ENCODE data around the gene EIF4G3. TPM values are rescaled to one million over a fixed set of nuclear protein-coding genes. Genes with fewer than 3 reads are reported as not detected.

Gene EIF4G3
- polyA plus RNA-seq, 1 donor (not counting 4 experiments of a cell fraction or from before 2014, with no cell fraction given) = 44.6 TPM

GRCh38 chr1:20830378-20830777, 346.3 kb downstream of the EIF4G3 start:
- Histone ChIP-seq H3K27ac (ENCODE audit: control insufficient read depth, insufficient read depth, low read length) (no peak overlapping the region), H3K4me1 (ENCODE audit: control insufficient read depth, extremely low read depth, insufficient read depth, low read length) (peaks cover 9% of the 10 kb centered on the region), H3K9ac (ENCODE audit: control insufficient read depth, extremely low read depth, insufficient read depth, low read length) (no peak overlapping the region), H2AFZ (ENCODE audit: control insufficient read depth, low read length) (no peak overlapping the region), H3K27me3 (ENCODE audit: control insufficient read depth, extremely low read depth, insufficient read depth, low read length) (no peaks in the 10 kb centered on the region), H3K9me3 (ENCODE audit: control insufficient read depth, low read depth, low read length) (no peaks in the 10 kb centered on the region), H3K36me3 (ENCODE audit: control insufficient read depth in 2 of 2, extremely low read depth in 1 of 2, insufficient read depth in 2 of 2, low read length in 2 of 2) (peaks cover 0 to 5% of the 10 kb centered on the region in 2 experiments), H4K20me1 (ENCODE audit: control insufficient read depth, extremely low read depth, insufficient read depth, low read length) (no peaks in the 10 kb centered on the region), H3K4me2 (ENCODE audit: control insufficient read depth, extremely low read depth, insufficient read depth, low read depth, low read length) (no peak overlapping the region), H3K9me1 (ENCODE audit: control insufficient read depth, extremely low read depth, insufficient read depth, low read length) (no peaks in the 10 kb centered on the region), H3K79me2 (ENCODE audit: control insufficient read depth, insufficient read depth, low read length) (no peaks in the 10 kb centered on the region), H3K4me3 (ENCODE audit: control insufficient read depth in 2 of 3, extremely low read depth in 1 of 3, insufficient read depth in 2 of 3, low read depth in 1 of 3, low read length in 3 of 3) (no peak overlapping the region)
- no peak for TF ChIP-seq EZH2 (IDR thresholded peaks at IDR 0.05; ENCODE audit: low read length)
- no peak for TF ChIP-seq CTCF (optimal IDR thresholded peaks at IDR 0.05 in 1 of 3, IDR thresholded peaks at IDR 0.05 in 1 of 3, conservative IDR thresholded peaks at IDR 0.05 in 1 of 3; ENCODE audit: extremely low read depth in 1 of 3, insufficient read depth in 2 of 3, low read length in 3 of 3)
- peak; percentile 20 for FAIRE-seq
- dilution Hi-C loops (cut with MboI; ENCODE audit: extremely low pct_ligation_motif_present, low sequenced_read_pairs) = no loop called here
- no peak for DNase-seq (ENCODE audit: low read depth, low spot score)

- H3K27ac ChIP-seq (ENCODE audit: control insufficient read depth, insufficient read depth, low read length) = no peak overlapping the region
- FAIRE-seq (peak; percentile 29), DNase-seq (ENCODE audit: low read depth, low spot score) (no peak)
- H3K4me1 ChIP-seq (ENCODE audit: control insufficient read depth, extremely low read depth, insufficient read depth, low read length) = peaks cover 9% of the 10 kb centered on the region
- dilution Hi-C loops (cut with MboI; ENCODE audit: extremely low pct_ligation_motif_present, low sequenced_read_pairs) = no loop called here
- no peaks in the 10 kb centered on the region for H3K79me2 ChIP-seq (ENCODE audit: control insufficient read depth, insufficient read depth, low read length)
- no peaks in the 10 kb centered on the region for H3K27me3 ChIP-seq (ENCODE audit: control insufficient read depth, extremely low read depth, insufficient read depth, low read length)
- H3K9ac ChIP-seq (ENCODE audit: control insufficient read depth, extremely low read depth, insufficient read depth, low read length) = no peak overlapping the region
- TF ChIP-seq CTCF (optimal IDR thresholded peaks at IDR 0.05 in 1 of 3, IDR thresholded peaks at IDR 0.05 in 1 of 3, conservative IDR thresholded peaks at IDR 0.05 in 1 of 3; ENCODE audit: extremely low read depth in 1 of 3, insufficient read depth in 2 of 3, low read length in 3 of 3) (no peak), EZH2 (IDR thresholded peaks at IDR 0.05; ENCODE audit: low read length) (no peak)
- H3K36me3 ChIP-seq (ENCODE audit: control insufficient read depth in 2 of 2, extremely low read depth in 1 of 2, insufficient read depth in 2 of 2, low read length in 2 of 2) = peaks cover 0 to 5% of the 10 kb centered on the region in 2 experiments
- H3K9me3 ChIP-seq (ENCODE audit: control insufficient read depth, low read depth, low read length) = no peaks in the 10 kb centered on the region
- H3K9me1 ChIP-seq (ENCODE audit: control insufficient read depth, extremely low read depth, insufficient read depth, low read length) = no peaks in the 10 kb centered on the region
- no peak overlapping the region for H3K4me3 ChIP-seq (ENCODE audit: control insufficient read depth in 2 of 3, extremely low read depth in 1 of 3, insufficient read depth in 2 of 3, low read depth in 1 of 3, low read length in 3 of 3)
- H2AFZ ChIP-seq (ENCODE audit: control insufficient read depth, low read length) = no peak overlapping the region
- no peaks in the 10 kb centered on the region for H4K20me1 ChIP-seq (ENCODE audit: control insufficient read depth, extremely low read depth, insufficient read depth, low read length)
- no peak overlapping the region for H3K4me2 ChIP-seq (ENCODE audit: control insufficient read depth, extremely low read depth, insufficient read depth, low read depth, low read length)
Measured at GRCh38 chr1:20829946-20830345, 346.8 kb downstream of the EIF4G3 start.
